ENCODE measurements around the gene EHBP1L1.

Gene EHBP1L1

DNA sequence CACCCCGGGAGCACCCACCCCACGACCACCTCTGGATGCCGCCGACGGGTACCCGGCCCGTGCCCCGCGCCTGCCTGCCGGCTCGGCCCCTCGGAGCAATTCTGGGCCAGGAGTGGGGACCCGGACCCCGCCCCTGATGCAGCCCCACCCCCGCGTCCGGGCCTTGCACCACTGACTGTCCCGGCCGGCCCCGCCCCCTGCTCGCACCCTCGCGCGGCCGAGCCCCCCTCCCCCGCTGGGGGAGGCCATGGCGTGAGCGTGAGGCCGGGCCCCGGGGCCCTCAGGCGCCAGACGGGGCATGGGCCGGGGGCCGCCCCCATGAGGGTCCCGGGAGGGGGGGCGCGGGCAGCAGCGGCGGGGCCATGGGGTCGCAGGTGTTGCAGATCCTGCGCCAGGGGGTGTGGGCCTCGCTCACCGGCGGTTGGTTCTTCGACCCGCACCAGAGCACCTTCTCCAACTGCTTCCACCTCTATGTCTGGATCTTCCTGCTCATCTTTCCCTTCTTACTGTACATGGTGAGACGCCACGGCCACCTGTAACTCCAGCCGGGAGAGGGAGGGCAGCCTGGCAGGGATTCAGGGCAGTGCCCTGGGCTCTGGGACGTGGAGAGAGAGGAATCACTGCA, 40.2 kb downstream of the EHBP1L1 start:
- H3K27ac ChIP-seq (ENCODE audit: extremely low read depth, low read depth, low read length): peak overlapping the region; percentile 79
- no peaks in the 10 kb centered on the region for H3K4me1 ChIP-seq (ENCODE audit: control insufficient read depth, insufficient read depth, low read length)
- peaks cover 0 to 61% of the 10 kb centered on the region in 2 experiments; a peak in 1 of 3 replicates for H3K36me3 ChIP-seq (ENCODE audit: control insufficient read depth in 2 of 2, insufficient read depth in 1 of 2, low read length in 2 of 2)
- H3K9me3 ChIP-seq (ENCODE audit: control insufficient read depth, insufficient read depth, low read depth, low read length): no peaks in the 10 kb centered on the region
- ChIA-PET CTCF (interaction anchor here (1.0 to 1.3 kb wide), 3 partner anchors 64 to 244 kb away, joined by 3 to 4 read pairs (median 4); partner anchors contain the start of gene MUS81), POLR2A (interaction anchor here (0.7 to 2.5 kb wide), 22 partner anchors 8 to 274 kb away, joined by 3 to 20 read pairs (median 8); partner anchors contain the start of genes CCDC85B, CFL1, EHBP1L1 and FAM89B)
- peak overlapping the region; percentile 91 for H3K4me3 ChIP-seq (ENCODE audit: low read depth, low read length)
- TF ChIP-seq ZNF610 (tag by site-specific recombination; IDR thresholded peaks at IDR 0.05; ENCODE audit: borderline replicate concordance) (no peak), ZNF2 (tag by site-specific recombination; IDR thresholded peaks at IDR 0.05) (no peak), BCL11A (tag by site-specific recombination; IDR thresholded peaks at IDR 0.05; ENCODE audit: low read depth) (no peak), ZNF335 (tag by site-specific recombination; conservative IDR thresholded peaks at IDR 0.05) (no peak), KLF9 (tag by site-specific recombination; IDR thresholded peaks at IDR 0.05; ENCODE audit: low read depth) (peak; percentile 11; the same call in 1 of the 2 replicates), ZBTB20 (tag by site-specific recombination; IDR thresholded peaks at IDR 0.05) (peak; percentile 93), ZNF266 (tag by site-specific recombination; IDR thresholded peaks at IDR 0.05; ENCODE audit: low read depth) (no peak), PBX3 (CRISPR knock-in tag; IDR thresholded peaks at IDR 0.05) (no peak), ZSCAN16 (tag by site-specific recombination; IDR thresholded peaks at IDR 0.05) (no peak), ZBTB8A (tag by site-specific recombination; IDR thresholded peaks at IDR 0.05) (no peak; the same call in 1 of the 2 replicates), KLF16 (tag by site-specific recombination; IDR thresholded peaks at IDR 0.05) (0 out of 2 replicates have a peak, but pooled peaks have one; percentile 62), WT1 (tag by site-specific recombination; IDR thresholded peaks at IDR 0.05) (no peak), SCRT2 (tag by site-specific recombination; IDR thresholded peaks at IDR 0.05) (peak; percentile 88), KLF10 (tag by site-specific recombination; IDR thresholded peaks at IDR 0.05) (peak; percentile 81), PRDM10 (tag by site-specific recombination; IDR thresholded peaks at IDR 0.05) (no peak), ZBTB11 (tag by site-specific recombination; conservative IDR thresholded peaks at IDR 0.05; ENCODE audit: low read depth) (peak; percentile 47), ZNF514 (tag by site-specific recombination; IDR thresholded peaks at IDR 0.05) (no peak), ZBTB26 (tag by site-specific recombination; optimal IDR thresholded peaks at IDR 0.05) (peak; percentile 11), ZNF404 (tag by site-specific recombination; IDR thresholded peaks at IDR 0.05) (no peak)
- TF ChIP-seq, protein P1, sequence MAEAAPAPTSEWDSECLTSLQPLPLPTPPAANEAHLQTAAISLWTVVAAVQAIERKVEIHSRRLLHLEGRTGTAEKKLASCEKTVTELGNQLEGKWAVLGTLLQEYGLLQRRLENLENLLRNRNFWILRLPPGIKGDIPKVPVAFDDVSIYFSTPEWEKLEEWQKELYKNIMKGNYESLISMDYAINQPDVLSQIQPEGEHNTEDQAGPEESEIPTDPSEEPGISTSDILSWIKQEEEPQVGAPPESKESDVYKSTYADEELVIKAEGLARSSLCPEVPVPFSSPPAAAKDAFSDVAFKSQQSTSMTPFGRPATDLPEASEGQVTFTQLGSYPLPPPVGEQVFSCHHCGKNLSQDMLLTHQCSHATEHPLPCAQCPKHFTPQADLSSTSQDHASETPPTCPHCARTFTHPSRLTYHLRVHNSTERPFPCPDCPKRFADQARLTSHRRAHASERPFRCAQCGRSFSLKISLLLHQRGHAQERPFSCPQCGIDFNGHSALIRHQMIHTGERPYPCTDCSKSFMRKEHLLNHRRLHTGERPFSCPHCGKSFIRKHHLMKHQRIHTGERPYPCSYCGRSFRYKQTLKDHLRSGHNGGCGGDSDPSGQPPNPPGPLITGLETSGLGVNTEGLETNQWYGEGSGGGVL (tag by site-specific recombination; IDR thresholded peaks at IDR 0.05): no peak
- TF ChIP-seq, protein P2, sequence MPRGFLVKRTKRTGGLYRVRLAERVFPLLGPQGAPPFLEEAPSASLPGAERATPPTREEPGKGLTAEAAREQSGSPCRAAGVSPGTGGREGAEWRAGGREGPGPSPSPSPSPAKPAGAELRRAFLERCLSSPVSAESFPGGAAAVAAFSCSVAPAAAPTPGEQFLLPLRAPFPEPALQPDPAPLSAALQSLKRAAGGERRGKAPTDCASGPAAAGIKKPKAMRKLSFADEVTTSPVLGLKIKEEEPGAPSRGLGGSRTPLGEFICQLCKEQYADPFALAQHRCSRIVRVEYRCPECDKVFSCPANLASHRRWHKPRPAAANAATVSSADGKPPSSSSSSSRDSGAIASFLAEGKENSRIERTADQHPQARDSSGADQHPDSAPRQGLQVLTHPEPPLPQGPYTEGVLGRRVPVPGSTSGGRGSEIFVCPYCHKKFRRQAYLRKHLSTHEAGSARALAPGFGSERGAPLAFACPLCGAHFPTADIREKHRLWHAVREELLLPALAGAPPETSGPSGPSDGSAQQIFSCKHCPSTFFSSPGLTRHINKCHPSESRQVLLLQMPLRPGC (tag by site-specific recombination; IDR thresholded peaks at IDR 0.05): no peak
- TF ChIP-seq, protein P3, sequence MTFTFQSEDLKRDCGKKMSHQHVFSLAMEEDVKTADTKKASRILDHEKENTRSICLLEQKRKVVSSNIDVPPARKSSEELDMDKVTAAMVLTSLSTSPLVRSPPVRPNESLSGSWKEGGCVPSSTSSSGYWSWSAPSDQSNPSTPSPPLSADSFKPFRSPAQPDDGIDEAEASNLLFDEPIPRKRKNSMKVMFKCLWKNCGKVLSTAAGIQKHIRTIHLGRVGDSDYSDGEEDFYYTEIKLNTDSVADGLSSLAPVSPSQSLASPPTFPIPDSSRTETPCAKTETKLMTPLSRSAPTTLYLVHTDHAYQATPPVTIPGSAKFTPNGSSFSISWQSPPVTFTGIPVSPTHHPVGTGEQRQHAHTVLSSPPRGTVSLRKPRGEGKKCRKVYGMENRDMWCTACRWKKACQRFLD (tag by site-specific recombination; IDR thresholded peaks at IDR 0.05): no peak
